SK-MEL-5 (cell line): ENCODE measurements around the gene OR6C76. TPM values are rescaled to one million over a fixed set of nuclear protein-coding genes. Genes with fewer than 3 reads are reported as not detected.
"Not testable (repeated sequence)": the region's sequence is repeated elsewhere in the genome, so short reads cannot be mapped to it uniquely, and the experiment has no call there.

ENCODE experiments used
- DNase-seq: peaks from one replicate; pipeline ENCODE4 v3.0.0-alpha.2; 2016; ENCODE audit warnings: low read depth, low spot score
- in situ Hi-C: cut with HindIII; loops from 2 replicates; pipeline ENCODE4 v1.10.0; 2016; ENCODE audit warnings: low sequenced_read_pairs, high pct_unique_total_duplicates, low pct_unique_long_range_greater_than_20kb
- total RNA-seq: library from RNA; depleted of rRNA; stranded (reverse); fragments of >200 nt; shearing (Covaris generic); gene quantifications from 2 replicates; pipeline ENCODE4 v1.2.3, GENCODE V29; 2014; rRNA removed

Gene OR6C76
- total RNA-seq, 1 experiment from 2014 or later: not detected

DNA sequence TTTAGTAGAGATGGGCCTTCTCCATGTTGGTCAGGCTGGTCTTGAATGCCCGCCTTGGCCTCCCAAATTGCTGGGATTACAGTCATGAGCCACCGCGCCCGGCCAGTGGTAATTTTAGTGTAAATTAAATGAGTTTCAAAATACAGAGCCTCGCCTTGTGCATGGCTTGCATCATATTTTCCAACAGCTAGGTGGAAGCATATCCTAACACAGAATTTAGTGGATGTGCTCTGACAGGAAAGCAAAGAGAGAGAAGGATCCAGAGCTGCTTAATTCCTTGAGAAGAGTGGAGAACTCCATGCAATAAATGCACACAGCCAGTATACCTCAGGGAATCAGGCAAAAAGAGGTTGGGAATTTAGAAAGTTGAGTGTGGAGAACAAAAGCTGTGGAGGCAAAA, 20.3 kb downstream of the OR6C76 start:
- peak; percentile 44 for DNase-seq
- in situ Hi-C loops: no loop called here

DNA sequence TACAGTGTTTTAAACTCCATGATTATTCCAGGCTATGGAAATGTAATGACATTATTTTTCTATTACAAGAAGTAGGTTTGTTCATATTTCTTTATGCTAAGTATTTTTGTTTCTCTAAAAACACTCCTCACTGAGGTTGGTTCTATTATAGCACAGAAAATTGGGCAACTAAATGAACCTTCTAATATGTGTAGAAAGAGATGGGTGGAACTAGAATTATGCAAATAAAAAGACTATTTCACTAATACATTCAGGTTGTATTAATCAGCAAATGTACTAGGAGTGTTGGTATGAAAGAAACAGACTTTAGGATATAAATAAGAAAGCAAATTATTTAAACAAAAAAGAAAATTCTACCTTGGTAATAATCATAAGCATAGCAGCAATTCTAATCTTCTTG, 22.8 kb downstream of the OR6C76 start:
- DNase-seq: no peak
- in situ Hi-C loops: no loop called here

DNA sequence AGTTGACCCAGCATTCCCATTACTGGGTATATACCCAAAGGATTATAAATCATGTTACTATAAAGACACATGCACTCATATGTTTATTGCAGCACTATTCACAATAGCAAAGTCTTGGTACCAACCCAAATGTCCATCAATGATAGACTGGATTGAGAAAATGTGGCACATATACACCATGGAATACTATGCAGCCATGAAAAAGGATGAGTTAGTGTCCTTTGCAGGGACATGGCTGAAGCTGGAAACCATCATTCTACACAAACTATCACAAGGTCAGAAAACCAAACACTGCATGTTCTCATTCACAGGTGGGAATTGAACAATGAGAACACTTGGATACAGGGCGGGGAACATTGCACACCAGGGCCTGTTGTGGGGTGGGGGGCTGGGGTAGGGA, 38.9 kb downstream of the OR6C76 start:
- DNase-seq, in situ Hi-C loops: not testable (repeated sequence)

DNA sequence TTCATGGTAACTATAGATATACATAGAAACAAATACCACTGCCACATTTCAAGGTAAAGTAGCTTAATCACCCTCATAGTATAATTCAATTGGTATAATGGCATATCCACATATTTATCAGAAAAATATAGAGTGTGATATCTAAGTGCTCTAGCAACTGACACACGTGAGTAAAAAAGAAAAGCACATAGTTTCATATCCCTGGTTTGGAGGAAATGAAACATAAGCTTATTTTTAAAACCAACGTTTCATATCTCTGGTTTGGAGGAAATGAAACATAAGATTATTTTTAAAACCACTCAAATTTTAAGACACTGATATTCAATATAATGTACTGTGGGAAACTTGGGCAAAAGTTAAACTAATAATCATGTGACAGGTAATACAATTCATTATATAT, 41.8 kb downstream of the OR6C76 start:
- no peak for DNase-seq
- in situ Hi-C loops: no loop called here

DNA sequence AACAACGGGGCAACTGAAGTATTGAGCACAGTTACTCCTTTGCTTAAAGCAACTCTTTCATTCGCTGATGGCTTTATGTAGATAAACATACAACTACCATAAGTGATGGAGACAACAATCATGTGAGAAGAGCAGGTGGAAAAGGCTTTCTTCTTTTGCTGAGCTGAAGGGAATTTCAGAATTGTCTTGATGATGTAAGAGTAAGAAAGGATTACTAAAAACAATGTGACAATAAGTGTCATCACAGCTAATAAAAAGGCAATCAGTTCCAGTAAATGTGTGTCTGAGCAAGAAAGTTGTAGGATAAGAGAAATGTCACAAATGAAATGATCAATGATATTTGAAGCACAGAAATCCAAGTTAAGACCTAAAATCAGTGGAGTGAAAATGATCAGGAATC, 43.2 kb downstream of the OR6C76 start:
- no peak for DNase-seq
- in situ Hi-C loops: no loop called here

DNA sequence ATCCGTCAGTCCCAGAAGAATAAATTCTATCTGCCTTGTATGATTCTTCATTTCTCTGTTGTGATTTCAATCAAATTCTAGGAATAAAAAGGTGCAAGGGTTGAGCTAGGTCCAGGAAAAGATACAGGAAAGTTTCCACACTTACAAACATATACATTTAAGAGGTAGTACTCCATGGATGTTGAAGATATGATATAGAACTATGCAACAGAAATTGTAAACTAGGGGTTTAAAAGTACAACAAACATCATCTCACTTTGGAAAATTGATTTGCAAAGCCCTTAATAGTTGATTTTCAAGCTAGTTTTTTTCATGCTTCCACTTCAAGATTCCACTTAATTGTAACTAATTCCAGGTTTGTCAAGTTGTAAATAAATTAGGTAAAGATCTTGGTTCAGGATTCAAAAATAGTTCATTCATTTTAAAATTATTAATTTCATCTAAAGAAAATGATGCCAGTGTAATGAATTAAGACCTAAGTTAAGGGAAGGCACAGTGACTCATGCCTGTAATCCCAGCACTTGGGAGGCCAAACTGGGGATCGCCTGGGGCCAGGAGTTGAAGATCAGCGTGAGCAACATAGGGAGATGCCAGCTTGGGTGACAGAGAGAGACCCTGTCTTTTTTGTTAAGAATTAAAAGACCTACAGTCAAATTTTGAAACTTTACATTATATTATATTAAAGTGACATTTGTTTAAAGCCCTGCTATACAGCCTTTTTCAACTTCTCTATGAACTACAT, 44.2 kb downstream of the OR6C76 start, which contains the start of gene OR6C70:
TSS of gene OR6C70 (minus strand) at position 51 of the 742 bp plus-strand sequence. CDS start at position 51, 0 bp downstream.
- in situ Hi-C loops: no loop called here

DNA sequence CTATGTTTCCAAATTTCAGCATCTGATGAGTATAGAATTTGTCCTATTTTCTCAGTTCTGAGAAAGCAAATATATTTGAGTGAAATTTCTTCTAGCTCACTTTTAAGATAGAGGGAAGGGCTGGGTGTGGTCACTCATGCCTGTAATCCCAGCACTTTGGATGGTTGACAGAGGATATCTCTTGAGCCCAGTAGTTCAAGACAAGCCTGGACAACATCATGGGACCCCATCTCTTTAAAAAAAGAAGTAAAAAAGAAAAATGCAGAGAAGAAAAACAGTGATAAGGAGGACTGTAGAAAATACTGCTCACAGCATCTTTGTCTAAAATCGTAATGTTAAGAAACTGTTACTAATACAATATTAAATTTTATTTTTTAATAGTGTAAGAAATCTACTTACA, 46.2 kb downstream of the OR6C76 start:
- in situ Hi-C loops: no loop called here

More for the DNA sequence above, 44.2 kb downstream of the OR6C76 start, which contains the start of gene OR6C70:
- DNase-seq: peak; percentile 11

More for the DNA sequence above, 46.2 kb downstream of the OR6C76 start:
- no peak for DNase-seq

Other genes with a start within 250 kb of the OR6C76 start
- gene OR10A7, start 205.2 kb upstream of the OR6C76 start, total RNA-seq: not detected in 2 replicates
- not detected in 2 replicates for gene OR6C74, start 181.6 kb upstream of the OR6C76 start, total RNA-seq
- gene OR6C6, start 129.7 kb upstream of the OR6C76 start, total RNA-seq: not detected in 2 replicates
- gene OR6C1, start 111.9 kb upstream of the OR6C76 start, total RNA-seq: not detected in 2 replicates
- gene OR6C3, start 95.5 kb upstream of the OR6C76 start, total RNA-seq: not detected in 2 replicates
- gene OR6C75, start 63.3 kb upstream of the OR6C76 start, total RNA-seq: not detected in 2 replicates
- gene OR6C65, start 25.7 kb upstream of the OR6C76 start, total RNA-seq: not detected in 2 replicates
- not detected in 2 replicates for gene OR6C2, start 17.8 kb downstream of the OR6C76 start, total RNA-seq
- not detected in 2 replicates for gene OR6C70, start 43.9 kb downstream of the OR6C76 start, total RNA-seq
- gene OR6C68, start 66.1 kb downstream of the OR6C76 start, total RNA-seq: not detected in 2 replicates
- not detected in 2 replicates for gene OR6C4, start 123.3 kb downstream of the OR6C76 start, total RNA-seq
- gene OR2AP1, start 146.2 kb downstream of the OR6C76 start, total RNA-seq: not detected in 2 replicates
- gene OR10P1, start 210.6 kb downstream of the OR6C76 start, total RNA-seq: not detected in 2 replicates